ENCODE results near the gene EXD2. TPM values are rescaled to one million over a fixed set of nuclear protein-coding genes. Genes with fewer than 3 reads are reported as not detected.

Gene EXD2
- total and polyA plus RNA-seq, 10 of the 15 experiments (the other 5 are each of a cell fraction or from before 2014, with no cell fraction given), result 1.0 to 12.4 (median 4.6) TPM

GRCh38 chr14:69252851-69253250, 61.6 kb downstream of the EXD2 start:
- H3K9me3 ChIP-seq (replicated peaks; ENCODE audit: control insufficient read depth, insufficient read depth, low read length), result no peaks in the 10 kb centered on the region
- ChIA-PET SMC1A (ENCODE audit: uncharacterized antibody, unreplicated experiment) (interaction anchor here (1.1 to 1.6 kb wide), 3 partner anchors 10 to 207 kb away, joined by 3 to 6 read pairs (median 5); no protein-coding TSS in a partner anchor), RAD21 (ENCODE audit: unreplicated experiment) (no interaction called here), POLR2A (no interaction called here), CTCF (interaction anchor here (1.0 to 4.3 kb wide), 3 partner anchors 10 to 207 kb away, joined by 3 to 17 read pairs (median 4); no protein-coding TSS in a partner anchor)
- peaks cover 0 to 4% of the 10 kb centered on the region in 2 experiments; a peak in 1 of 4 replicates for H3K27me3 ChIP-seq (replicated peaks in 1 of 2; ENCODE audit: control insufficient read depth in 2 of 2, insufficient read depth in 2 of 2, low read length in 1 of 2)
- H2AFZ ChIP-seq (ENCODE audit: control insufficient read depth, low read depth, low read length), result no peak overlapping the region
- H3K9ac ChIP-seq (ENCODE audit: control insufficient read depth, insufficient read depth, low read length), result no peak overlapping the region
- BruUV-seq (replicated peaks), result no TSS peak
- 30% methylated on average over 3 of the region's 3 CpGs for WGBS (ENCODE audit: insufficient coverage, insufficient replicate concordance, low lambda C conversion rate, missing lambda C conversion rate)
- H3K4me1 ChIP-seq (ENCODE audit: control insufficient read depth, insufficient read depth, low read length), result no peaks in the 10 kb centered on the region
- no peak overlapping the region for H3K27ac ChIP-seq (ENCODE audit: control insufficient read depth, insufficient read depth)
- no peaks in the 10 kb centered on the region for H4K20me1 ChIP-seq (ENCODE audit: control insufficient read depth, insufficient read depth)
- H3K4me3 ChIP-seq, result no peak overlapping the region
- H3K4me2 ChIP-seq (ENCODE audit: control insufficient read depth, insufficient read depth), result no peak overlapping the region
- intact Hi-C loops (cut with micrococcal nuclease; ENCODE audit: unreplicated experiment), result no loop called here
- no peaks in the 10 kb centered on the region for H3K79me2 ChIP-seq (ENCODE audit: control insufficient read depth, insufficient read depth, low read length)
- no peaks in the 10 kb centered on the region for H3K36me3 ChIP-seq (ENCODE audit: control insufficient read depth in 2 of 2, insufficient read depth in 2 of 2, low read length in 1 of 2)
- in situ Hi-C loops (cut with MboI), result loop anchor here (5.0 kb wide), 2 partner anchors 209 to 324 kb away; no protein-coding TSS in a partner anchor
- ATAC-seq, result no peak
- no peak for TF ChIP-seq NFIC (IDR thresholded peaks at IDR 0.05; ENCODE audit: low read depth, low read length)
- no peak for TF ChIP-seq RCOR1 (conservative IDR thresholded peaks at IDR 0.05; ENCODE audit: low read depth, low read length)
- TF ChIP-seq, protein P1, sequence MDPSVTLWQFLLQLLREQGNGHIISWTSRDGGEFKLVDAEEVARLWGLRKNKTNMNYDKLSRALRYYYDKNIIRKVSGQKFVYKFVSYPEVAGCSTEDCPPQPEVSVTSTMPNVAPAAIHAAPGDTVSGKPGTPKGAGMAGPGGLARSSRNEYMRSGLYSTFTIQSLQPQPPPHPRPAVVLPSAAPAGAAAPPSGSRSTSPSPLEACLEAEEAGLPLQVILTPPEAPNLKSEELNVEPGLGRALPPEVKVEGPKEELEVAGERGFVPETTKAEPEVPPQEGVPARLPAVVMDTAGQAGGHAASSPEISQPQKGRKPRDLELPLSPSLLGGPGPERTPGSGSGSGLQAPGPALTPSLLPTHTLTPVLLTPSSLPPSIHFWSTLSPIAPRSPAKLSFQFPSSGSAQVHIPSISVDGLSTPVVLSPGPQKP (IDR thresholded peaks at IDR 0.05; ENCODE audit: low read depth, low read length), result no peak
- no peak for TF ChIP-seq CREB1 (IDR thresholded peaks at IDR 0.05; ENCODE audit: low read depth)
- DNase-seq (ENCODE audit: low read depth, low spot score), result no peak
- no peak for FAIRE-seq

DNA sequence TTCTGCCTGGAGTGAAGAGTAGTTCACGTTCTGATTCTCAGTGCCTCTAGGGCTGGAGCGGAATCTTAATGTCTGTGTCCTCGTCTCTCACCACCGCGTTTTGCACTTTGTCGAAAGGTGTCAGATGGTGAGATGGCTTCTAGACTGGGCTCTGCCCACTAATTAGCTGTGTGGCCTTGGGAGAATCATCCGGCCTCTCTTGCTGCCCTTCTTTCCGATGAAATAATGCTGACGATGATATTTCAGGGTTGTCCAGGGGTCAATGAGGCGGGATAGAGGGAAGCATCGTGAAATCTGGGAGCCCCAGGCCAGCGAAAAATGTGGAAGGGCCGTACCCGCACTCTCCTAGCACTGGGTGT, 67.8 kb downstream of the EXD2 start:
- Histone ChIP-seq H3K4me1 (ENCODE audit: control insufficient read depth, insufficient read depth, low read length) (peaks cover 4% of the 10 kb centered on the region), H3K4me3 (no peak overlapping the region), H3K27me3 (replicated peaks in 1 of 2; ENCODE audit: control insufficient read depth in 2 of 2, insufficient read depth in 2 of 2, low read length in 1 of 2) (peaks cover 22 to 25% of the 10 kb centered on the region in 2 experiments), H2AFZ (ENCODE audit: control insufficient read depth, low read depth, low read length) (no peak overlapping the region), H3K79me2 (ENCODE audit: control insufficient read depth, insufficient read depth, low read length) (no peaks in the 10 kb centered on the region), H3K9me3 (replicated peaks; ENCODE audit: control insufficient read depth, insufficient read depth, low read length) (no peaks in the 10 kb centered on the region), H3K27ac (ENCODE audit: control insufficient read depth, insufficient read depth) (no peak overlapping the region), H3K36me3 (ENCODE audit: control insufficient read depth in 2 of 2, insufficient read depth in 2 of 2, low read length in 1 of 2) (no peaks in the 10 kb centered on the region), H4K20me1 (ENCODE audit: control insufficient read depth, insufficient read depth) (no peaks in the 10 kb centered on the region), H3K9ac (ENCODE audit: control insufficient read depth, insufficient read depth, low read length) (no peak overlapping the region), H3K4me2 (ENCODE audit: control insufficient read depth, insufficient read depth) (0 out of 2 replicates have a peak overlapping the region, but pooled peaks have one; percentile 4)
- WGBS (ENCODE audit: insufficient coverage, insufficient replicate concordance, low lambda C conversion rate, missing lambda C conversion rate), result 38% methylated on average over 14 of the region's 14 CpGs
- no peak for DNase-seq (ENCODE audit: low read depth, low spot score)
- ChIA-PET SMC1A (ENCODE audit: uncharacterized antibody, unreplicated experiment) (interaction anchor here (0.7 kb wide), 1 partner anchor 184 kb away, joined by 3 read pairs; no protein-coding TSS in a partner anchor), CTCF (interaction anchor here (0.8 kb wide), 1 partner anchor 109 kb away, joined by 3 read pairs; no protein-coding TSS in a partner anchor), RAD21 (ENCODE audit: unreplicated experiment) (interaction anchor here (1.1 kb wide), 1 partner anchor 200 kb away, joined by 4 read pairs; no protein-coding TSS in a partner anchor), POLR2A (no interaction called here)
- no TSS peak for BruUV-seq (replicated peaks)
- intact Hi-C loops (cut with micrococcal nuclease; ENCODE audit: unreplicated experiment), result no loop called here
- 0 out of 2 replicates have a peak, but pooled peaks have one; percentile 88 for TF ChIP-seq EZH2 (IDR thresholded peaks at IDR 0.05; ENCODE audit: borderline replicate concordance, control insufficient read depth, low read depth, low read length)
- TF ChIP-seq RUNX3 (IDR thresholded peaks at IDR 0.05; ENCODE audit: low read length), result no peak
- TF ChIP-seq SKIL (IDR thresholded peaks at IDR 0.05; ENCODE audit: low read depth, poor library complexity, severe bottlenecking), result no peak
- no peak for TF ChIP-seq SIN3A (IDR thresholded peaks at IDR 0.05; ENCODE audit: low read depth, low read length)
- TF ChIP-seq NR2C2 (IDR thresholded peaks at IDR 0.05; ENCODE audit: borderline replicate concordance, control insufficient read depth, insufficient read length, low read depth), result no peak
- in situ Hi-C loops (cut with MboI), result no loop called here
- no peak for FAIRE-seq
- ATAC-seq, result no peak
